HUES6 (cell line): ENCODE measurements around the gene MALL.
A peak's percentile ranks its signal among the peaks of the same experiment; 100 is the strongest.
"Not testable (repeated sequence)": the region's sequence is repeated elsewhere in the genome, so short reads cannot be mapped to it uniquely, and the experiment has no call there.

Source experiments
- H3K27ac ChIP-seq: 2 replicates; pipeline ENCODE4 v1.7.0; 2013; ENCODE audit warnings: low read depth, mild to moderate bottlenecking, low read length, inconsistent platforms
- H3K27me3 ChIP-seq: 2 replicates; pipeline ENCODE4 v1.6.1; 2013; ENCODE audit warnings: low read length; ENCODE audit not compliant: control insufficient read depth, insufficient read depth
- H3K36me3 ChIP-seq: 2 replicates; pipeline ENCODE4 v1.6.1; 2013; ENCODE audit warnings: low read length; ENCODE audit not compliant: control insufficient read depth, insufficient read depth
- H3K4me1 ChIP-seq: 2 replicates; pipeline ENCODE4 v1.6.1; 2013; ENCODE audit warnings: low read length; ENCODE audit not compliant: control insufficient read depth, insufficient read depth
- H3K4me3 ChIP-seq: 2 replicates; pipeline ENCODE4 v1.5.1; 2013; ENCODE audit warnings: low read depth, low read length
- H3K9ac ChIP-seq: one replicate; pipeline ENCODE4 v1.6.1; 2013; ENCODE audit warnings: mild to moderate bottlenecking, low read length
- H3K9me3 ChIP-seq: 2 replicates; pipeline ENCODE4 v1.6.1; 2013; ENCODE audit warnings: low read depth, low read length; ENCODE audit not compliant: control insufficient read depth, insufficient read depth

Gene MALL

GRCh38 chr2:110120171-110121051, 4.8 kb upstream of the MALL start:
- no peak overlapping the region for H3K9ac ChIP-seq
- no peak overlapping the region for H3K27ac ChIP-seq
- H3K27me3 ChIP-seq, result peaks cover 26% of the 10 kb centered on the region
- H3K36me3 ChIP-seq, result no peaks in the 10 kb centered on the region
- no peaks in the 10 kb centered on the region for H3K9me3 ChIP-seq
- peaks cover 9% of the 10 kb centered on the region for H3K4me1 ChIP-seq
- H3K4me3 ChIP-seq, result no peak overlapping the region

GRCh38 chr2:110116033-110116710, 550 bp upstream of the MALL start:
- no peak overlapping the region for H3K27ac ChIP-seq
- H3K4me1 ChIP-seq, result peaks cover 9% of the 10 kb centered on the region
- H3K9ac ChIP-seq, result no peak overlapping the region
- peaks cover 47% of the 10 kb centered on the region for H3K27me3 ChIP-seq
- H3K36me3 ChIP-seq, result no peaks in the 10 kb centered on the region
- no peaks in the 10 kb centered on the region for H3K9me3 ChIP-seq
- peak overlapping the region; percentile 68 for H3K4me3 ChIP-seq

- Histone ChIP-seq H3K9me3 (no peaks in the 10 kb centered on the region), H3K4me3 (peak overlapping the region; percentile 68), H3K27ac (no peak overlapping the region), H3K4me1 (peaks cover 9% of the 10 kb centered on the region), H3K9ac (no peak overlapping the region), H3K36me3 (no peaks in the 10 kb centered on the region), H3K27me3 (peaks cover 47% of the 10 kb centered on the region)
Measured at GRCh38 chr2:110114831-110115255, 779 bp downstream of the MALL start.

DNA sequence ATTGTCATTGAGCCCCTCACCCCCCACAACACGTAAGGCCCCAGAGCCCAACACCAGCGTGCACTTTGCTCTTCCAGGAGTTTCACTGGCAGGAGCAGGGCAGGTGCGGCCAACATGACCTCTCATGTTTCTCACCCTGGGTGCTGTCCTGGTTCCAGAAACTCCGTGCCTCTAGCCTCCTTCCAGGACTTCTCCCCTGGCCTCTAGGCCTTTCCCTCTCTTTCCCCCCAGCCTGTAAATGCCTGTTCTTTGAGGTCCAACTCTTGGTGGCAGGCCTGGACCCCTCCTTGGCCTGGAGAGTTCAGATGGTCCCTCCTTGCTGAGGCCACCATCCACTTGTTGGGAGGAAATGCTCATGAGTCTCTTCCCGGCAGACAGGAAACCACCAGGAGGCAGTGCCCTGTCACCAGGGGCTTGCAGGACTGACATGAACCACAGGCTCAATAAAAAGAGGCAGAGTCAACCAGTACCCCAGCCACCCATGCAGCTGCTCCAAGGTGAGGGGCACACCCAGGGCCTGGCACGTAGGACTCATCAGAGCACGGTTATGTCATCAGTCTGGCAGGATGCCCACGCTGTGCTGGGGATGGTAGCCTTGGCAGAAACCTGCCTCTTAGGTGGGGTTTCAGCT, 1.5 kb downstream of the MALL start:
- Histone ChIP-seq H3K9ac (no peak overlapping the region), H3K4me3 (no peak overlapping the region), H3K27ac (no peak overlapping the region), H3K36me3 (no peaks in the 10 kb centered on the region), H3K27me3 (peaks cover 40% of the 10 kb centered on the region), H3K4me1 (peaks cover 9% of the 10 kb centered on the region), H3K9me3 (no peaks in the 10 kb centered on the region)

DNA sequence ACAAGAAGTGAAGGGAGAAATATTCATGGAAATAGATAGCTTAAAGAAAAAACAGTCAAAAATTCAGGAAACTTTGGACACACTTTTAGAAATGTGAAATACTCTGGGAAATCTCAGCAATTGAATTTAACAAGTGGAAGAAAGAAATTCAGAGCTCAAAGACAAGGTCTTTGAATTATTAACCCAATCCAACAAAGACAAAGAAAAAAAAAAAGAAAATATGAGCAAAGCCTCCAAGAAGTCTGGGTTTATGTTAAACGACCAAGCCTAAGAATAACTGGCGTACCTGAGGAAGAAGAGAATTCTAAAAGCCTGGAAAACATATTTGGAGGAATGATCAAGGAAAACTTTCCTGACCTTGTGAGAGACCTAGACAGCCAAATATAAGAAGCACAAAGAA, 7.3 kb downstream of the MALL start:
- H3K27ac ChIP-seq, H3K4me1 ChIP-seq, H3K27me3 ChIP-seq, H3K4me3 ChIP-seq, H3K9ac ChIP-seq, H3K9me3 ChIP-seq, H3K36me3 ChIP-seq: not testable (repeated sequence)

GRCh38 chr2:110107092-110108079, 8.2 kb downstream of the MALL start:
- H3K27me3 ChIP-seq, result no peaks in the 10 kb centered on the region
- H3K4me3 ChIP-seq, result no peak overlapping the region
- H3K36me3 ChIP-seq, result no peaks in the 10 kb centered on the region
- peaks cover 2% of the 10 kb centered on the region; the same call in 1 of the 2 replicates for H3K9me3 ChIP-seq
- H3K27ac ChIP-seq, result no peak overlapping the region
- no peaks in the 10 kb centered on the region for H3K4me1 ChIP-seq
- H3K9ac ChIP-seq, result no peak overlapping the region

DNA sequence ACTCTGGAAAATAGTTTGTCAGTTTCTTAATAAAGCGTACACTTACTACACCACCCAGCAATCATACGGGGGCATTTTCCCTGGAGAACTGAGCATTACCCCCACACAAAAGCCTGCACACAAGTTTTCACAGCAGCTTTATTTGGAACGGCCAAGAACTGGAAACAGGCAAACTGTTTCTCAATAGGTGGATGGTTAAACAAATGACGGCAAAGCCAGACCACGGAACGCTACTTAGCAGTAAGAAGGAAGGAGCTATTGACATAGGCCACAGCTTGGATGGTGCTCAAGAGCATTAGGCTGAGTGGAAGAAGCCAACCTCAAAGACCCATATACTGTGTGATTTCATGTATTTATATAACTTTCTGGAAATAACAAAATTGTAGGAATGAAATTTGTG, 9.0 kb downstream of the MALL start:
- peaks cover 4% of the 10 kb centered on the region; the same call in 1 of the 2 replicates for H3K4me1 ChIP-seq
- no peak overlapping the region for H3K27ac ChIP-seq
- H3K9me3 ChIP-seq, result peaks cover 2% of the 10 kb centered on the region; the same call in 1 of the 2 replicates
- H3K4me3 ChIP-seq, result no peak overlapping the region
- no peak overlapping the region for H3K9ac ChIP-seq
- H3K36me3 ChIP-seq, result no peaks in the 10 kb centered on the region
- H3K27me3 ChIP-seq, result no peaks in the 10 kb centered on the region

DNA sequence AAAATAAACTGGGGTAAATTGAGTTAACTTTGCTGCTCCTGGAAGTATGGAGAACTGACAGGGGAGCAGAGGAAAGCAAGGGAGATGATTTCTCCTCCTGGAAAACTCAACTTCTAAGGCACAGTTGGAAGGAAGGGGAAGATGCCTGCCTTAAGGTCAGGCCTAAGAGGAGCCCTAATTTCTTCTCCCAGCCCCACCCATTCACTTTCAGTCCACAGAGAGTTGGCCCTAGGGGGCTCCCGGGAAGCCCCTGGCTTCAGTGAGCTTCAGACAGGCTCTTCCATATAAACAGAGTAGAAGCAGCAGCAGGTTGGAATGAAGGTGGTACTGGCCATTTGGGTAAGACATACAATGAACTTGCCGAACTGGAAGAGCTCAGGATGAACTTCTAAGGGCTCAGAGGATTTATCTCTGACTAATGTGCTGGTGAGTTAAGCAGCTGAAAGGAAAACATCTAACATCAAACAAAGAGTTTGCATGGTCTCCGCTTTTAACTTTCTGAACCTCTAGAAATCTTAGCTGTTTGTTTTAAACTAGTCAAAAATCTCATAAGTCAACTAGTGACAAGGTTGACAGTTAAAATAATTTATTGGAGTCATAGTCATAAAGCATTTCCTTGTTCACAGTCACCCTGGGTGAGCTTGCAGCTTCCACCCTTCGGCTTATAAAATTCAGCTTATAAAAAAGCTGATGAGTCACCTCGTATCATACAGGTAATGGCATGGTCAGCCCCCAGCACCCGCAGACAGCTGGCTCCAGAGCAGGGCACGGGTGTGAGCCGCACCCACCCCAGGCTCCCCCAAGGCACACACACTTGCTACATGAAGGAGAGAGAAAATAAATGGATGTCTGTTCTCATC, 9.8 kb downstream of the MALL start:
- Histone ChIP-seq H3K27ac (no peak overlapping the region), H3K4me3 (no peak overlapping the region), H3K36me3 (no peaks in the 10 kb centered on the region), H3K9ac (no peak overlapping the region), H3K9me3 (peaks cover 2% of the 10 kb centered on the region; the same call in 1 of the 2 replicates), H3K27me3 (no peaks in the 10 kb centered on the region), H3K4me1 (peaks cover 12% of the 10 kb centered on the region; the same call in 1 of the 2 replicates)

DNA sequence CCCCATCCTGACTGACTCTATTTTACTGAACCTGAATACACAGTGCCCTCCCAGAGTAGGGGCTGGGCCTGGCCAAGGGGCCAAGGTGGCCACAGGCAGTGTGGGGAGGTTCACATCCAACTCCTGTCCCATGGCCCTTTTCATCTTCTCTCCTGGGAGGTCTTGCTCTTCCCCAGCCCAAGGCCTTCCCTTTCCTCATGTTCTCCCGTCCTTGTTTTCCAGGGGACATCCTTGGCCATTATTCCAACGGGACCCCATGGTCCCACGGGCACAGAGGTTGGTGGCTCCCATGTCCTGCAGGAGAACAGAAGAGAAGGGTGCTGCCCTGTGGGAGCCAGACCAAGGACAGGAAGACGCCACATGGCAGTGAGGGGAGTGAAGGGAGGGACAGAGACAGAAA, 10.4 kb downstream of the MALL start:
- Histone ChIP-seq H3K27ac (no peak overlapping the region), H3K4me1 (peaks cover 14% of the 10 kb centered on the region; the same call in 1 of the 2 replicates), H3K9ac (no peak overlapping the region), H3K36me3 (no peaks in the 10 kb centered on the region), H3K27me3 (no peaks in the 10 kb centered on the region), H3K4me3 (no peak overlapping the region), H3K9me3 (peaks cover 2% of the 10 kb centered on the region; the same call in 1 of the 2 replicates)
